Testis (tissue), 2 donors: ENCODE data around the gene SH3RF3.

Experiments used
- POLR2A ChIP-seq: fragments of 450-650 bp; IDR thresholded peaks from one replicate; pipeline ENCODE4 v1.6.1; 2017; ENCODE audit warnings: antibody characterized with exemption, mild to moderate bottlenecking, moderate library complexity
- TF ChIP-seq, protein P1 (sequence below), 3 experiments: fragments of 450-650 bp in 2 of 3; fragments of 200-600 bp in 1 of 3; sonication (generic) in 1 of 3; IDR thresholded peaks; one replicate each; pipeline ENCODE4 v1.5.1; 2016 to 2019; ENCODE audit warnings: antibody characterized with exemption in 3 of 3, mild to moderate bottlenecking in 2 of 3, moderate library complexity in 1 of 3

DNA sequence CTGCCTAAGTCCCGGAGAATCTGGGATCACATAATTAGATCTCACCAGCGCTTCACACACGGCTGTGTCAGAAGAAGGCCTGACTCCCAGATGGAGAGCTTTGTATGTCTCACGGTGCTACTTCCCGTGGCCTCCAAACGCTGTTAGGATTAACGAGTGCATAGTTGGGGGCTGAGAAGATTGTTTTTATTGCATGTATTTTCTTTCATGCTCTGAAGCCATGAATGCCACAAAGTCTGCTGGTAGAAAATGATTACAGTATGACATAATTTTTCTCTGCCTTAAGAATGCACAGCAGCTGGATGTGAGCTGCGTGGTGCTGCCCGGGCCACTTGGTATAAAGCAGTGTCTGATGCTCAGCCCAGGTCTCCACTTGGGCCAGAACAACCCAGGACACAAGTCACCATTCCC, 318.3 kb downstream of the SH3RF3 start:
- TF ChIP-seq, protein P1, sequence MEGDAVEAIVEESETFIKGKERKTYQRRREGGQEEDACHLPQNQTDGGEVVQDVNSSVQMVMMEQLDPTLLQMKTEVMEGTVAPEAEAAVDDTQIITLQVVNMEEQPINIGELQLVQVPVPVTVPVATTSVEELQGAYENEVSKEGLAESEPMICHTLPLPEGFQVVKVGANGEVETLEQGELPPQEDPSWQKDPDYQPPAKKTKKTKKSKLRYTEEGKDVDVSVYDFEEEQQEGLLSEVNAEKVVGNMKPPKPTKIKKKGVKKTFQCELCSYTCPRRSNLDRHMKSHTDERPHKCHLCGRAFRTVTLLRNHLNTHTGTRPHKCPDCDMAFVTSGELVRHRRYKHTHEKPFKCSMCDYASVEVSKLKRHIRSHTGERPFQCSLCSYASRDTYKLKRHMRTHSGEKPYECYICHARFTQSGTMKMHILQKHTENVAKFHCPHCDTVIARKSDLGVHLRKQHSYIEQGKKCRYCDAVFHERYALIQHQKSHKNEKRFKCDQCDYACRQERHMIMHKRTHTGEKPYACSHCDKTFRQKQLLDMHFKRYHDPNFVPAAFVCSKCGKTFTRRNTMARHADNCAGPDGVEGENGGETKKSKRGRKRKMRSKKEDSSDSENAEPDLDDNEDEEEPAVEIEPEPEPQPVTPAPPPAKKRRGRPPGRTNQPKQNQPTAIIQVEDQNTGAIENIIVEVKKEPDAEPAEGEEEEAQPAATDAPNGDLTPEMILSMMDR (IDR thresholded peaks at IDR 0.05), result no peak
- no peak for TF ChIP-seq POLR2A
